Lower lobe of right lung (tissue), 2 donors: ENCODE results near the gene ACACA. TPM values are rescaled to one million over a fixed set of nuclear protein-coding genes. Genes with fewer than 3 reads are reported as not detected.

Source experiments
- ATAC-seq, 2 donors: fragments of 200-7000 bp; cut with Tn5 transposase; one replicate each; pipeline ENCODE4 v1.9.1; 2020 to 2022; ENCODE audit warnings: mild to moderate bottlenecking in 2 of 2, moderate library complexity in 2 of 2
- DNase-seq: peaks from one replicate; pipeline ENCODE4 v3.0.0-alpha.2; 2020
- H3K27ac ChIP-seq: fragments of 200-600 bp; one replicate; pipeline ENCODE4 v1.8.0; 2022
- H3K27me3 ChIP-seq: fragments of 200-600 bp; one replicate; pipeline ENCODE4 v1.8.0; 2022; ENCODE audit warnings: low read depth
- H3K36me3 ChIP-seq: fragments of 200-600 bp; one replicate; pipeline ENCODE4 v1.8.0; 2022; ENCODE audit warnings: mild to moderate bottlenecking
- H3K4me1 ChIP-seq: fragments of 200-600 bp; one replicate; pipeline ENCODE4 v1.8.0; 2022
- H3K4me3 ChIP-seq: fragments of 200-600 bp; one replicate; pipeline ENCODE4 v1.8.0; 2022; ENCODE audit warnings: mild to moderate bottlenecking
- H3K9me3 ChIP-seq: fragments of 200-600 bp; one replicate; pipeline ENCODE4 v1.8.0; 2022
- CTCF ChIP-seq: fragments of 200-600 bp; IDR thresholded peaks from one replicate; pipeline ENCODE4 v1.8.0; 2022; ENCODE audit warnings: antibody characterized with exemption, mild to moderate bottlenecking
- intact Hi-C: fragments of 100-400 bp; cut with DNase I; formaldehyde crosslinking; loops from one replicate; pipeline ENCODE4 v1.11.0; 2022
- total RNA-seq: library from RNA; stranded (reverse); fragmentation: NEBNext Ultra II Directional; extraction: Animal tissue kit (Norgen Biotek cat#: 25700); gene quantifications from one replicate; pipeline ENCODE4 v1.2.1, GENCODE V29; 2021
- donor health status: DM: no; HTN: yes; CAD: no; lungs with severe emphysema.

Gene ACACA
- total RNA-seq, 1 donor from 2014 or later, result 132 TPM

- H3K4me1 ChIP-seq, result peaks cover 2% of the 10 kb centered on the region
- intact Hi-C loops, result no loop called here
- H3K27ac ChIP-seq, result no peak overlapping the region
- no peaks in the 10 kb centered on the region for H3K9me3 ChIP-seq
- no peaks in the 10 kb centered on the region for H3K27me3 ChIP-seq
- peaks cover 14% of the 10 kb centered on the region for H3K36me3 ChIP-seq
- H3K4me3 ChIP-seq, result no peak overlapping the region
- ATAC-seq (no peak), DNase-seq (no peak)
- no peak for TF ChIP-seq CTCF
These were observed 84.5 kb downstream of the ACACA start for GRCh38 chr17:37322106-37322505.

GRCh38 chr17:37318931-37319594 is 87.6 kb downstream of the ACACA start:
- no peak overlapping the region for H3K27ac ChIP-seq
- no peaks in the 10 kb centered on the region for H3K36me3 ChIP-seq
- DNase-seq, result no peak
- no peak for ATAC-seq
- intact Hi-C loops, result no loop called here
- no peaks in the 10 kb centered on the region for H3K4me1 ChIP-seq
- no peak for TF ChIP-seq CTCF
- no peaks in the 10 kb centered on the region for H3K9me3 ChIP-seq
- H3K27me3 ChIP-seq, result no peaks in the 10 kb centered on the region
- H3K4me3 ChIP-seq, result no peak overlapping the region

GRCh38 chr17:37317867-37318266 is 88.8 kb downstream of the ACACA start:
- no peak for TF ChIP-seq CTCF
- no peaks in the 10 kb centered on the region for H3K36me3 ChIP-seq
- no peaks in the 10 kb centered on the region for H3K4me1 ChIP-seq
- no peak for DNase-seq
- intact Hi-C loops, result no loop called here
- no peaks in the 10 kb centered on the region for H3K9me3 ChIP-seq
- H3K4me3 ChIP-seq, result no peak overlapping the region
- no peak for ATAC-seq
- no peak overlapping the region for H3K27ac ChIP-seq
- no peaks in the 10 kb centered on the region for H3K27me3 ChIP-seq

GRCh38 chr17:37315601-37316000 is 91.0 kb downstream of the ACACA start:
- Histone ChIP-seq H3K4me1 (no peaks in the 10 kb centered on the region), H3K27ac (no peak overlapping the region), H3K9me3 (no peaks in the 10 kb centered on the region), H3K4me3 (no peak overlapping the region), H3K36me3 (no peaks in the 10 kb centered on the region), H3K27me3 (no peaks in the 10 kb centered on the region)
- TF ChIP-seq CTCF, result no peak
- ATAC-seq (no peak), DNase-seq (no peak)
- intact Hi-C loops, result no loop called here

GRCh38 chr17:37312137-37312923 is 94.3 kb downstream of the ACACA start:
- Histone ChIP-seq H3K9me3 (no peaks in the 10 kb centered on the region), H3K27me3 (no peaks in the 10 kb centered on the region), H3K4me3 (no peak overlapping the region), H3K36me3 (no peaks in the 10 kb centered on the region), H3K4me1 (no peaks in the 10 kb centered on the region), H3K27ac (no peak overlapping the region)
- DNase-seq (no peak), ATAC-seq (no peak)
- intact Hi-C loops, result no loop called here
- TF ChIP-seq CTCF, result no peak
